Measurements from ENCODE around the gene MAP3K6. TPM values are rescaled to one million over a fixed set of nuclear protein-coding genes. Genes with fewer than 3 reads are reported as not detected.

The MAP3K6 gene
- polyA plus RNA-seq, 1 donor from 2014 or later, result 3.9 TPM

Other genes with a start within 250 kb of the MAP3K6 start
- 8.9 TPM for gene SLC9A1, start 211.8 kb downstream of the MAP3K6 start, polyA plus RNA-seq
- gene WDTC1, start 132.3 kb downstream of the MAP3K6 start, polyA plus RNA-seq, result 8.5 TPM
- gene TMEM222, start 44.8 kb downstream of the MAP3K6 start, polyA plus RNA-seq, result 68.0 TPM
- gene SYTL1, start 24.9 kb downstream of the MAP3K6 start, polyA plus RNA-seq, result 130 TPM
- gene FCN3, start 7.9 kb upstream of the MAP3K6 start, polyA plus RNA-seq, result not detected
- not detected for gene CD164L2, start 16.4 kb upstream of the MAP3K6 start, polyA plus RNA-seq
- gene GPR3, start 25.7 kb upstream of the MAP3K6 start, polyA plus RNA-seq, result 0.16 TPM
- gene WASF2, start 123.2 kb upstream of the MAP3K6 start, polyA plus RNA-seq, result 105 TPM
- 1.1 TPM for gene AHDC1, start 237.2 kb upstream of the MAP3K6 start, polyA plus RNA-seq

All from IgD-negative memory B cell (primary cell).